DOHH2 (cell line): ENCODE results near the gene ACSL5.

Experiments used
- H3F3A ChIP-seq: fragments of 200-600 bp; sonication (generic), shearing (Covaris generic); 2 replicates; pipeline ENCODE4 v1.6.0; 2016; ENCODE audit warnings: antibody characterized with exemption, mild to moderate bottlenecking; ENCODE audit not compliant: control insufficient read depth, insufficient read depth
- H3K27ac ChIP-seq: fragments of 200-600 bp; sonication (generic); 2 replicates; pipeline ENCODE4 v1.5.1; 2014; ENCODE audit warnings: low read depth, mild to moderate bottlenecking, low read length, moderate library complexity
- H3K27me3 ChIP-seq: fragments of 200-600 bp; sonication (generic); 2 replicates; pipeline ENCODE4 v1.6.1; 2014; ENCODE audit warnings: mild to moderate bottlenecking, low read length, mixed read lengths; ENCODE audit not compliant: control insufficient read depth
- H3K36me3 ChIP-seq: fragments of 200-600 bp; sonication (generic); 2 replicates; pipeline ENCODE4 v1.6.1; 2014; ENCODE audit warnings: mild to moderate bottlenecking, low read length, moderate library complexity, mixed read lengths; ENCODE audit not compliant: control insufficient read depth
- H3K4me1 ChIP-seq: fragments of 200-600 bp; sonication (generic); 2 replicates; pipeline ENCODE4 v1.6.1; 2014; ENCODE audit warnings: mild to moderate bottlenecking, low read length, mixed read lengths; ENCODE audit not compliant: control insufficient read depth
- H3K4me2 ChIP-seq: fragments of 200-600 bp; sonication (generic); 2 replicates; pipeline ENCODE4 v1.6.0; 2014; ENCODE audit warnings: mild to moderate bottlenecking, low read length, moderate library complexity
- H3K4me3 ChIP-seq: fragments of 200-600 bp; sonication (generic); 2 replicates; pipeline ENCODE4 v1.5.1; 2014; ENCODE audit warnings: mild to moderate bottlenecking, low read length, mixed read lengths
- H3K79me2 ChIP-seq: fragments of 200-600 bp; sonication (generic); 2 replicates; pipeline ENCODE4 v1.6.1; 2014; ENCODE audit warnings: mild to moderate bottlenecking, low read length, mixed read lengths; ENCODE audit not compliant: control insufficient read depth
- H3K9me2 ChIP-seq: fragments of 200-600 bp; sonication (generic); replicated peaks from 2 replicates; pipeline ENCODE4 v1.6.1; 2014; ENCODE audit warnings: mild to moderate bottlenecking, low read length, mixed read lengths; ENCODE audit not compliant: control insufficient read depth
- H3K9me3 ChIP-seq: fragments of 200-600 bp; sonication (generic); 2 replicates; pipeline ENCODE4 v1.6.1; 2014; ENCODE audit warnings: antibody characterized with exemption, low read length, mixed read lengths; ENCODE audit not compliant: control insufficient read depth, insufficient read depth
- H4K20me1 ChIP-seq: fragments of 200-600 bp; sonication (generic); 2 replicates; pipeline ENCODE4 v1.6.0; 2014; ENCODE audit warnings: low read depth, mild to moderate bottlenecking, antibody characterized with exemption, low read length, moderate library complexity; ENCODE audit not compliant: control insufficient read depth, insufficient read depth
- CTCF ChIP-seq: fragments of 200-600 bp; sonication (generic); IDR thresholded peaks from one replicate; pipeline ENCODE4 v1.5.1; 2014; ENCODE audit warnings: antibody characterized with exemption, mild to moderate bottlenecking, low read depth, low read length; ENCODE audit not compliant: poor library complexity, severe bottlenecking
- EZH2phosphoT487 ChIP-seq: fragments of 200-600 bp; sonication (generic); IDR thresholded peaks from 2 replicates; pipeline ENCODE4 v1.6.1; 2017; ENCODE audit warnings: borderline replicate concordance, mild to moderate bottlenecking, antibody characterized with exemption, low read length, moderate library complexity, mixed read lengths

ACSL5 gene

GRCh38 chr10:112389271-112389822, 15.4 kb downstream of the ACSL5 start:
- H3K27me3 ChIP-seq: no peaks in the 10 kb centered on the region
- peaks cover 18% of the 10 kb centered on the region; the same call in 1 of the 2 replicates for H3K79me2 ChIP-seq
- no peak overlapping the region for H3K4me2 ChIP-seq
- H4K20me1 ChIP-seq: no peaks in the 10 kb centered on the region
- H3K4me3 ChIP-seq: no peak overlapping the region
- H3K4me1 ChIP-seq: peaks cover 9% of the 10 kb centered on the region
- no peaks in the 10 kb centered on the region for H3K9me2 ChIP-seq
- no peaks in the 10 kb centered on the region for H3F3A ChIP-seq
- no peaks in the 10 kb centered on the region for H3K36me3 ChIP-seq
- H3K27ac ChIP-seq: no peak overlapping the region
- TF ChIP-seq EZH2phosphoT487 (no peak), CTCF (no peak)
- H3K9me3 ChIP-seq: no peaks in the 10 kb centered on the region

GRCh38 chr10:112390125-112390703, 16.3 kb downstream of the ACSL5 start:
- Histone ChIP-seq H3K9me2 (no peaks in the 10 kb centered on the region), H3K9me3 (no peaks in the 10 kb centered on the region), H4K20me1 (no peaks in the 10 kb centered on the region), H3K4me2 (no peak overlapping the region), H3K27me3 (no peaks in the 10 kb centered on the region), H3K4me3 (no peak overlapping the region), H3F3A (no peaks in the 10 kb centered on the region), H3K36me3 (peaks cover 4% of the 10 kb centered on the region; the same call in 1 of the 2 replicates), H3K79me2 (peaks cover 16% of the 10 kb centered on the region; the same call in 1 of the 2 replicates), H3K27ac (no peak overlapping the region), H3K4me1 (peaks cover 9% of the 10 kb centered on the region)
- TF ChIP-seq EZH2phosphoT487 (no peak), CTCF (no peak)

DNA sequence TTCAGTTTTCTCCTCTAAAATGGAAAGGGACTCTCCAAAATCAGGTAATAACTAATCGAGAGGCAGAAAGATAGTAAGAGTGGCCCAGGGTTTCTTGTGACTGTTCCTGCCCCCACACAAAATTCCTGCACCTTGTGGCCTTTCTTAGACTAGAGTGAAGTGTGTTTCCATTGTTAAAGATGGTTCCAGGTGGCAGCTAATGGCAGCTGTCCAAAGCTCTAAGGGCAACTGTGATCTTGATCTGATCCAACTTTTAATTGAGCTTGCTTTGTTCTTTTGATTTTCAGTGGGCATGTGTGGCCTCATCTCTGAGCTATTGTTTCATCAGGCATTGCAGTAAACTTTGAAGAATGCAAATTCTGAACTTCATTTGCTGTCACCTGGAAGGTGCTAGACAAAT, 19.4 kb downstream of the ACSL5 start:
- Histone ChIP-seq H4K20me1 (no peaks in the 10 kb centered on the region), H3K27ac (no peak overlapping the region), H3K9me3 (no peaks in the 10 kb centered on the region), H3K4me3 (no peak overlapping the region), H3K79me2 (peaks cover 7% of the 10 kb centered on the region; the same call in 1 of the 2 replicates), H3K4me2 (no peak overlapping the region), H3K27me3 (no peaks in the 10 kb centered on the region), H3K4me1 (peaks cover 9% of the 10 kb centered on the region), H3F3A (no peaks in the 10 kb centered on the region), H3K36me3 (peaks cover 16% of the 10 kb centered on the region), H3K9me2 (no peaks in the 10 kb centered on the region)
- TF ChIP-seq CTCF: no peak
- no peak for TF ChIP-seq EZH2phosphoT487
